ENCODE results near the gene TMEM117. TPM values are rescaled to one million over a fixed set of nuclear protein-coding genes. Genes with fewer than 3 reads are reported as not detected.
"Not testable (repeated sequence)": the region's sequence is repeated elsewhere in the genome, so short reads cannot be mapped to it uniquely, and the experiment has no call there.

The TMEM117 gene
- total and polyA plus RNA-seq, 2 donors (not counting 1 experiment from before 2014, with no cell fraction given), result 2.0 to 10.4 TPM

DNA sequence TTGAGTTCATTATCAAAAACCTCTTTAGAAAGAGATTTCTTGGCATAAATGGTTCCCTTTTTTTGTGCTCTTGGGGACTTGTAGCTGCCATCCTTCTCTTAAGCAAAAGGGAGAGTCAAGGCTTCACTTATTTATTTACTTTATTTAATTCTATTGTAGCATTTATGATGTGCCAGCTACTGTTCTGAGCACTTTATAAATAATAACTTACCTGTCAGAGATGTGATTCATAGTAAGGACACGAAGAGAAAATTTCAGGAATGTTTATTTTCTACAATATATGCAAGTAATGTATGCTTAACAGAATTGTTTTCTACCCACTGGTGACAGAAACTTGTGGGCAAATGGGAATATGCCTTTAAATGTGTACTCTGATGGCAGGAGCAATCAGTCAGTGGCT lies 33.3 kb downstream of the TMEM117 start:
- no CpG with 5 or more reads among the region's 1 CpG for WGBS (ENCODE audit: insufficient coverage)
- no peak overlapping the region for H3K27ac Mint-ChIP-seq
- DNase-seq (no peak), ATAC-seq (ENCODE audit: low read depth) (no peak)
- Histone ChIP-seq H3K36me3 (replicated peaks in 1 of 2; ENCODE audit: control extremely low read depth in 1 of 2, control insufficient read depth in 1 of 2, extremely low read depth in 1 of 2, insufficient read depth in 2 of 2, low read length in 1 of 2) (no peaks in the 10 kb centered on the region), H2AFZ (ENCODE audit: insufficient read depth, low read depth, low read length, poor library complexity, severe bottlenecking) (no peak overlapping the region), H3K9ac (ENCODE audit: low read length) (no peak overlapping the region), H3K4me3 (ENCODE audit: control extremely low read depth in 1 of 5, extremely low read depth in 1 of 5, insufficient read depth in 1 of 5, low read depth in 2 of 5, low read length in 4 of 5) (no peak overlapping the region), H3K9me3 (ENCODE audit: control extremely low read depth in 1 of 3, control insufficient read depth in 2 of 3, insufficient read depth in 1 of 3, low read length in 2 of 3) (no peaks in the 10 kb centered on the region), H3K27me3 (replicated peaks in 1 of 4; ENCODE audit: control extremely low read depth in 1 of 4, control insufficient read depth in 3 of 4, insufficient read depth in 4 of 4, low read length in 3 of 4) (no peaks in the 10 kb centered on the region), H3K4me2 (replicated peaks; ENCODE audit: low read depth, low read length, poor library complexity, severe bottlenecking) (no peak overlapping the region), H4K20me1 (ENCODE audit: control insufficient read depth, insufficient read depth, low read length, poor library complexity, severe bottlenecking) (no peaks in the 10 kb centered on the region), H3K79me2 (ENCODE audit: control insufficient read depth, insufficient read depth, low read length) (no peaks in the 10 kb centered on the region), H3K4me1 (ENCODE audit: control insufficient read depth in 2 of 2, insufficient read depth in 2 of 2, low read length in 2 of 2) (no peaks in the 10 kb centered on the region), H3K27ac (ENCODE audit: low read length in 2 of 2) (no peak overlapping the region)
- CTCF ChIA-PET, result no interaction called here
- H3K27me3 Mint-ChIP-seq, result no peaks in the 10 kb centered on the region
- intact Hi-C loops (cut with micrococcal nuclease), result no loop called here
- no peak overlapping the region for H3K4me3 Mint-ChIP-seq
- H3K9me3 Mint-ChIP-seq (ENCODE audit: insufficient read depth), result no peaks in the 10 kb centered on the region
- TF ChIP-seq, protein P1, sequence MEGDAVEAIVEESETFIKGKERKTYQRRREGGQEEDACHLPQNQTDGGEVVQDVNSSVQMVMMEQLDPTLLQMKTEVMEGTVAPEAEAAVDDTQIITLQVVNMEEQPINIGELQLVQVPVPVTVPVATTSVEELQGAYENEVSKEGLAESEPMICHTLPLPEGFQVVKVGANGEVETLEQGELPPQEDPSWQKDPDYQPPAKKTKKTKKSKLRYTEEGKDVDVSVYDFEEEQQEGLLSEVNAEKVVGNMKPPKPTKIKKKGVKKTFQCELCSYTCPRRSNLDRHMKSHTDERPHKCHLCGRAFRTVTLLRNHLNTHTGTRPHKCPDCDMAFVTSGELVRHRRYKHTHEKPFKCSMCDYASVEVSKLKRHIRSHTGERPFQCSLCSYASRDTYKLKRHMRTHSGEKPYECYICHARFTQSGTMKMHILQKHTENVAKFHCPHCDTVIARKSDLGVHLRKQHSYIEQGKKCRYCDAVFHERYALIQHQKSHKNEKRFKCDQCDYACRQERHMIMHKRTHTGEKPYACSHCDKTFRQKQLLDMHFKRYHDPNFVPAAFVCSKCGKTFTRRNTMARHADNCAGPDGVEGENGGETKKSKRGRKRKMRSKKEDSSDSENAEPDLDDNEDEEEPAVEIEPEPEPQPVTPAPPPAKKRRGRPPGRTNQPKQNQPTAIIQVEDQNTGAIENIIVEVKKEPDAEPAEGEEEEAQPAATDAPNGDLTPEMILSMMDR (IDR thresholded peaks at IDR 0.05), result no peak
- no peak for TF ChIP-seq EZH2 (IDR thresholded peaks at IDR 0.05; ENCODE audit: borderline replicate concordance, insufficient read depth, low read depth, low read length, poor library complexity, severe bottlenecking)
- peaks cover 8% of the 10 kb centered on the region for H3K4me1 Mint-ChIP-seq
- POLR2A ChIA-PET, result no interaction called here

DNA sequence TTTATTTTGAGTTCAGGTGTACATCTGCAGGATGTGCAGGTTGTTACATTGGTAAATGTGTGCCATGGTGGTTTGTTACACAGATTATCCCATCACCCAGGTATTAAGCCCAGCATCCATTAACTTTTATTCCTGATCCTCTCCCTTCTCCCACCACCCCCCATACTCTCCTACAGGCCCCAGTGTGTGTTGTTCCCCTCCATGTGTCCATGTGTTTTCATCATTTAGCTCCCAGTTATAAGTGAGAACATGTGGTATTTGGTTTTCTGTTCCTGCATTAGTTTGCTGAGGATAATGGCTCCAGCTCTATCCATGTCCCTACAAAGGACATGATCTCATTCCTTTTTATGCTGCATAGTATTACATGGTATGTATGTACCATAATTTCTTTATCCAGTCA lies 33.9 kb downstream of the TMEM117 start:
- H3K27ac Mint-ChIP-seq; H3K4me1 ChIP-seq (ENCODE audit: control insufficient read depth in 2 of 2, insufficient read depth in 2 of 2, low read length in 2 of 2); DNase-seq; H3K4me2 ChIP-seq (replicated peaks; ENCODE audit: low read depth, low read length, poor library complexity, severe bottlenecking); H4K20me1 ChIP-seq (ENCODE audit: control insufficient read depth, insufficient read depth, low read length, poor library complexity, severe bottlenecking); H3K36me3 ChIP-seq (replicated peaks in 1 of 2; ENCODE audit: control extremely low read depth in 1 of 2, control insufficient read depth in 1 of 2, extremely low read depth in 1 of 2, insufficient read depth in 2 of 2, low read length in 1 of 2); H3K4me3 Mint-ChIP-seq; H3K79me2 ChIP-seq (ENCODE audit: control insufficient read depth, insufficient read depth, low read length); intact Hi-C loops (cut with micrococcal nuclease); H3K9me3 Mint-ChIP-seq (ENCODE audit: insufficient read depth); H3K4me3 ChIP-seq (ENCODE audit: control extremely low read depth in 1 of 5, extremely low read depth in 1 of 5, insufficient read depth in 1 of 5, low read depth in 2 of 5, low read length in 4 of 5); H3K27me3 Mint-ChIP-seq; CTCF ChIA-PET; H3K27ac ChIP-seq (ENCODE audit: low read length in 2 of 2); POLR2A ChIA-PET; H3K27me3 ChIP-seq (replicated peaks in 1 of 4; ENCODE audit: control extremely low read depth in 1 of 4, control insufficient read depth in 3 of 4, insufficient read depth in 4 of 4, low read length in 3 of 4); H3K9ac ChIP-seq (ENCODE audit: low read length); H2AFZ ChIP-seq (ENCODE audit: insufficient read depth, low read depth, low read length, poor library complexity, severe bottlenecking); H3K9me3 ChIP-seq (ENCODE audit: control extremely low read depth in 1 of 3, control insufficient read depth in 2 of 3, insufficient read depth in 1 of 3, low read length in 2 of 3); H3K4me1 Mint-ChIP-seq; ATAC-seq (ENCODE audit: low read depth): not testable (repeated sequence)

DNA sequence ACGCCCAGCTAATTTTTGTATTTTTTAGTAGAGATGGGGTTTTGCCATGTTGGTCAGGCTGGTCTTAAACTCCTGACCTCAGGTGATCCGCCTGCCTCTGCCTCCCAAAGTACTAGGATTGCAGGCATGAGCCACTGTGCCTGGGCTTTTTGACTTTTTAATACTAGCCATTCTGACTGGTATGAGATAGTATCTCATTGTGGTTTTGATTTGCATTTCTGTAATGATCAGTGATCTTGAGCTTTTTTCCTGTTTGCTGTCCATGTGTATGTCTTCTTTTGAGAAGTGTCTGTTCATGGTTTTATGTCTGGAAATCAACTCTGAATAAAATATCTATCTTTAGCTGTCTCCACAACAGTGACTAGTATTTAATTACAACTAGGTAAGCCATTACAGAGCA lies 35.4 kb downstream of the TMEM117 start:
- DNase-seq; intact Hi-C loops (cut with micrococcal nuclease); H3K36me3 ChIP-seq (replicated peaks in 1 of 2; ENCODE audit: control extremely low read depth in 1 of 2, control insufficient read depth in 1 of 2, extremely low read depth in 1 of 2, insufficient read depth in 2 of 2, low read length in 1 of 2); H3K27ac ChIP-seq (ENCODE audit: low read length in 2 of 2); H3K4me1 ChIP-seq (ENCODE audit: control insufficient read depth in 2 of 2, insufficient read depth in 2 of 2, low read length in 2 of 2); H2AFZ ChIP-seq (ENCODE audit: insufficient read depth, low read depth, low read length, poor library complexity, severe bottlenecking); ATAC-seq (ENCODE audit: low read depth); H4K20me1 ChIP-seq (ENCODE audit: control insufficient read depth, insufficient read depth, low read length, poor library complexity, severe bottlenecking); H3K27ac Mint-ChIP-seq; H3K9me3 ChIP-seq (ENCODE audit: control extremely low read depth in 1 of 3, control insufficient read depth in 2 of 3, insufficient read depth in 1 of 3, low read length in 2 of 3); H3K27me3 ChIP-seq (replicated peaks in 1 of 4; ENCODE audit: control extremely low read depth in 1 of 4, control insufficient read depth in 3 of 4, insufficient read depth in 4 of 4, low read length in 3 of 4); H3K79me2 ChIP-seq (ENCODE audit: control insufficient read depth, insufficient read depth, low read length); H3K9ac ChIP-seq (ENCODE audit: low read length); CTCF ChIA-PET; H3K27me3 Mint-ChIP-seq; H3K9me3 Mint-ChIP-seq (ENCODE audit: insufficient read depth); H3K4me2 ChIP-seq (replicated peaks; ENCODE audit: low read depth, low read length, poor library complexity, severe bottlenecking); H3K4me1 Mint-ChIP-seq; H3K4me3 Mint-ChIP-seq; H3K4me3 ChIP-seq (ENCODE audit: control extremely low read depth in 1 of 5, extremely low read depth in 1 of 5, insufficient read depth in 1 of 5, low read depth in 2 of 5, low read length in 4 of 5); POLR2A ChIA-PET: not testable (repeated sequence)
- 92% methylated on average over 2 of the region's 2 CpGs for WGBS (ENCODE audit: insufficient coverage)

Data from B cell (primary cell).